HL-60/S4 (cell line): ENCODE measurements around the gene TRPC3.
"Not testable (repeated sequence)": the region's sequence is repeated elsewhere in the genome, so short reads cannot be mapped to it uniquely, and the experiment has no call there.

Experiments used
- in situ Hi-C: fragments of 300-500 bp; cut with MboI; formaldehyde crosslinking; loops from 2 replicates; pipeline ENCODE4 v1.14.3; 2022; ENCODE audit warnings: low sequenced_read_pairs

Gene TRPC3

GRCh38 chr4:121950212-121950679 lies 1.6 kb downstream of the TRPC3 start:
- in situ Hi-C loops = no loop called here

DNA sequence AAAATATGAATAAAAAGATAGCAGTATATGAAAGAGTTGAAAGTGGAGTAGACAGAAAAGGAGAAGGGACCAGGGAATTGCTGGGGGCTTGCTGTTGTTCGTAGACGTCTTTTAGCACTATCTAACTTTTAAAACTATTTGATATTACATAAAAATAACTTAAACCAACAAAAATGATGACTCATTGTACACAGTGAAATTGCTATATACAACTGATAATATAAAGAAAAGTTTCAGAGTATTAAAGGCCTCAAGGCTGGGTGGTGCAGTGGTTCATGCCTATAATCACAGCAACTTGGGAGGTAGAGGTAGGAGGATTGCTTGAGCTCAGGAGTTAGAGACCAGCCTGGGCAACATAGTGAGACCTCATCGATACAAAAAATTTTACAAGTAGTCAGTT lies 5.2 kb downstream of the TRPC3 start:
- in situ Hi-C loops = no loop called here

- in situ Hi-C loops = no loop called here
These were observed 7.9 kb downstream of the TRPC3 start for GRCh38 chr4:121943941-121944340.

- in situ Hi-C loops = no loop called here
These were observed 12.2 kb downstream of the TRPC3 start for GRCh38 chr4:121939690-121940089.

GRCh38 chr4:121938282-121939092 lies 13.4 kb downstream of the TRPC3 start:
- in situ Hi-C loops = no loop called here

- in situ Hi-C loops = no loop called here
These were observed 15.8 kb downstream of the TRPC3 start for GRCh38 chr4:121936101-121936500.

DNA sequence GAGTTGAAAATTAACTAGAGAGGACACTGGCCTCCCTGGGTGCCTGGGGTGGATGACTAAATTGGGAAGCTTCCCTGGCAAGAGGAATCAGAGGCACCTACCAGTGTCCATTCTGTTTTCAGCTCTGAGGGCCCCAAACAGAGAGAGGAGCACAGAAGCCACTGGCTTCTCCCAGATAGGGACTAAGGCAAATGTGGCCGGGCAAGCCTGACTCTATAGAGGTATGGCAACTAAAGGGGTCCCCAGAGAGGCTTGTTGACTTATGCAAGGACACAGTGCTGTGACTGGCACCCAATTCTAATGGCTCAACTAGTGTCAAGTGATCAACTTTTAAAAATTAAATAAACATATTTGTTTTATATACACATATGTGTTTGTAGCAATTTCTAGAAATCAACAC lies 17.2 kb downstream of the TRPC3 start:
- in situ Hi-C loops = no loop called here

DNA sequence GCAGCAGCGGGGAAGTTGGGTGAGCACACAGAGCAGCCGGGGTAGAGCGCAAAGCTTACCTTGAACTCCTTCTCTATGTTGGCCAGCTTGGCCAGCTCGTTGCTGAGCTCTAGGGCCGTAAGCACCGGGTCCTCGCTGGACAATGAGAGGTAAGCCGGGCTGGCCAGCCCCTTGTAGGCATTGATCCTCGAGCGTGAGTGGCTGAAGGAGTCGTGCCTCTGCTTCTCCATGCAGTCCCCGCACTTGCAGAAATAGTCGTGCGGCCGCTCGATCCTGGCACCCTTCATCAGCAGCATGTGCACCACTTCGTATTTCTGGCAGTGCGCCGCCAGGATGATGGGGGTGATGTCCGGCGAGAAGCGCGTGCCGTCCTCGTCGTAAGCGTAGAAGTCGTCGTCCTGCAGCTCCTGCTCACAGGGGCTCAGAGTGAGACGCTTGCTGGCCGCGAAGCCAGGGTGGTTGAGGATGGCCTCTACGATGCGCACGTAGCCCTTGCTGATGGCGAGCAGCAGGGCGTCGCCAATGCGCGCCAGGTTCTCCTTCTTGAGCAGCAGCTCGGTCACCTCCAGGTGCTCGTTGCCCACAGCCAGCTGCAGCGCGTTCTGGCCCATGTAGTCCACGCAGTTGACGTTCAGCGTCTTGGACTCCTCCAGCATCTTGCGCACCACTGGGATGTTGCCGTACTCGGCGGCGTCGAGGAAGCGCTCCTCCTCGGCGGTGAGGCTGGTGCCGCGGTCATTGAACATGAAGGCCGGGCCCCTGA lies 19.5 kb downstream of the TRPC3 start:
- in situ Hi-C loops = no loop called here

DNA sequence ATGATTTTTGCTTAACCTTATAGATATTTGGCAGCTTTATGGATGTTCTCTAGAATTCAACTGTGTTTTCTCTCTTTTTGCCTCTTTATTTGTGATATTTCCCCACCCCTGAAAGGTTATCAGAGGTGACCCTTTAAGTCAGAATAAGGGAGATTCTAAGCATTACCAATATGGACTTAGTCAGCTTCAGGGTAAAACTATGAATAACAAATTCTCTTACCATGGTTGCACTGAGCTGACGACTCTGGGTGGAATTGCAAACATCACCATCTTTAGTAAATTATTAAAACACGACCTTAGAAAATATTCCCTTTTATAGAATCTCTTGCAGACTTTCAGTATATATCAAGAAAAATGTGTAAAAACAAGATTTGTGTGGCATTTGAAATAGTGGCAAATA lies 21.6 kb downstream of the TRPC3 start:
- in situ Hi-C loops = no loop called here

GRCh38 chr4:121927948-121928347 lies 23.9 kb downstream of the TRPC3 start:
- in situ Hi-C loops = no loop called here

DNA sequence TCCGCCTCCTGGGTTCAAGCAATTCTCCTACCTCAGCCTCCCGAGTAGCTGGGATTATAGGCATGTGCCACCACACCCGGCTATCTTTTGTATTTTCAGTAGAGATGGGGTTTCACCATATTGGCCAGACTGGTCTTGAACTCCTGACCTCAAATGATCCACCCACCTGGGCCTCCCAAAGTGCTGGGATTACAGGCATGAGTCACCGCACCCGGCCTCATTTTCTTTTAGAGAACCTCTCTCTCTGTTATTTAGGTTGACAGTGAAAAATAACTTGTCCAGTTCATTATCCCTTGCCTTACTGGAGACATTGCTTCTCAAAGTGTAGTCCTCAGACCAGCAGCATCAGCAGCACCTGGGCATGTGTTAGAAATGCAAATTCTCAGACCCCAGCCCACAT lies 25.4 kb downstream of the TRPC3 start:
- in situ Hi-C loops = not testable (repeated sequence)

DNA sequence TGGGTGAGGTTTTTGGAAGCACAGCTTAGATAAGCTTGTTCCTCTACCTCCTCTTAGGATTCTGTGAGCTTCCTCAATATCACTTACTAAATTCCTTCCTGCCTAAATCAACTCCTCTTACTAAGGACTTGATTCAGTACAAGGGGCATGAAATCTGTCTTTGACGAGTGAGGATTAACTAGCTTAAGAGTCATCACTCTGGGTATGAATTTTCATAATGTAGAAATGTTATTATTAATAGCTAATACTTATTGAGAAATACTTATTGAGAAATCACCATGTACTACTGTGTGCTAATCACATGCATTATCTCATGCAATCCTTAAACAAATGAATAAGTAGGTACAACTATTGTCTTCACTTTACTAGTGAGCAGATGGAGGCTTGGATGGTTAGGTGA lies 28.6 kb downstream of the TRPC3 start:
- in situ Hi-C loops = no loop called here

DNA sequence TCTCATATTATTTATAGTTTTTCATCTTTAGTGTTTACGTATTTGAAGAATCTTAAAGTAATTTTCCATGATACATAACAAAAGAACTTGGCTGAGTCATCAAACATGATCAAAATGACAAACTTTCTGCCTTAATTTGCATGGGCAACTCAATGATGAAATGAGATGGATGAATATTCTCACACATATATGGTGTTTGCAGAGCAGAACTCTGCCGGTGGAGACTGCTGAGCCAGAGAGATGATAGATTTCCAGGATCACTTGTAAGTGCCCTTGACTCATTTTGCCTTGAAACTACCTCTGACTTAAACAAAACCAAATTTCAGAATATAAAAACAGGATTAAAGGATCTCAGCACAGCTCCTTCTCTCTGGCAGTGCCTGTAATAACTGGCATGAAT lies 38.2 kb downstream of the TRPC3 start:
- in situ Hi-C loops = no loop called here

- in situ Hi-C loops = no loop called here
These were observed 43.5 kb downstream of the TRPC3 start for GRCh38 chr4:121908346-121908745.

- in situ Hi-C loops = no loop called here
These were observed 51.5 kb downstream of the TRPC3 start for GRCh38 chr4:121900132-121900983.

- in situ Hi-C loops = no loop called here
These were observed 53.7 kb downstream of the TRPC3 start for GRCh38 chr4:121898150-121898549.

DNA sequence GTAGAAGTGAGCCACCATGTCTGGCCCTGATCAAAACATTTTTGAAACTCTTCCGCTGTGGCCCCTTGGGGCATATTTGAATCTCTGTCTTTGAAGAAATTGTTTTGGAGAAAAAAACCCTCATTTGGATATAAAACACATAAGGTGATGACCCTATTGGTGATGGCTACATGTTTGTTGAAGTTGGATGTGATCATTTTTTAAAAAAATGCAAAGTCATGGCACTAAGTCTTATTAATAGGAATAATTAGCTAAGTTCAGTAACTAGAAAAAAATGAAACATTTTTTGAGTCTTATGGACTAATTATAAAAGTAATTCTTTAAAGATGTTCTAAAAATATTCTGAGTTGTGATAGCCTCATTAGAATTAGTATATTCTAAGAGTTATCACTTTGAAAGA lies 63.7 kb downstream of the TRPC3 start:
- in situ Hi-C loops = no loop called here

GRCh38 chr4:121885115-121885514 lies 66.7 kb downstream of the TRPC3 start:
- in situ Hi-C loops = no loop called here

GRCh38 chr4:121881158-121881557 lies 70.7 kb downstream of the TRPC3 start:
- in situ Hi-C loops = no loop called here

GRCh38 chr4:121879135-121879534 lies 72.7 kb downstream of the TRPC3 start:
- in situ Hi-C loops = no loop called here

- in situ Hi-C loops = no loop called here
These were observed 74.7 kb downstream of the TRPC3 start for GRCh38 chr4:121877041-121877773.
